GM12878 (cell line): ENCODE data around the gene DHRS12. TPM values are rescaled to one million over a fixed set of nuclear protein-coding genes. Genes with fewer than 3 reads are reported as not detected.

Source experiments
- ATAC-seq: fragments of 200-7000 bp; cut with Tn5 transposase; 3 replicates; pipeline ENCODE4 v1.9.1; 2020; ENCODE audit warnings: mild to moderate bottlenecking, moderate library complexity
- BruUV-seq: library from RNA; stranded (reverse); fragments of 400-500 nt; replicated peaks from 2 replicates; lab custom pipeline; 2021; lab: Mats Ljungman, UMichigan
- CTCF ChIA-PET: fragments of 300-600 bp; sonication (Branson Sonifier 250); formaldehyde crosslinking; extraction: SDS; loops from one replicate; lab custom pipeline; 2021; ENCODE audit warnings: inconsistent platforms; lab: Yijun Ruan, JAX
- POLR2A ChIA-PET: fragments of 350-600 bp; formaldehyde crosslinking; extraction: SDS; loops from one replicate; lab custom pipeline; 2021; ENCODE audit warnings: inconsistent platforms; lab: Charles Lee
- RAD21 ChIA-PET: fragments of 300-600 bp; sonication (Branson Sonifier 250); formaldehyde crosslinking; loops from one replicate; lab custom pipeline; 2023; ENCODE audit warnings: antibody characterized with exemption; ENCODE audit not compliant: unreplicated experiment; lab: Charles Lee
- SMC1A ChIA-PET: fragments of 300-600 bp; sonication (Branson Sonifier 250); formaldehyde crosslinking; loops from one replicate; lab custom pipeline; 2023; ENCODE audit not compliant: unreplicated experiment, uncharacterized antibody; lab: Charles Lee
- DNase-seq: peaks from one replicate; pipeline ENCODE4 v3.0.0-alpha.2; 2011; ENCODE audit warnings: low read depth, low spot score
- FAIRE-seq: peaks from 3 replicates; lab custom pipeline; 2011; peaks lifted over from hg19 to GRCh38; lab: Jason Lieb, UNC
- H2AFZ ChIP-seq: 2 replicates; pipeline ENCODE4 v1.6.0; 2011; ENCODE audit warnings: low read depth, low read length, control low read depth; ENCODE audit not compliant: control insufficient read depth
- H3K27ac ChIP-seq: 2 replicates; pipeline ENCODE4 v1.5.1; 2011; ENCODE audit warnings: control low read depth; ENCODE audit not compliant: control insufficient read depth, insufficient read depth
- H3K27me3 ChIP-seq, 2 experiments: replicated peaks in 1 of 2; 2 replicates each; pipeline versions ENCODE4 v1.6.0 to v1.6.1; 2011; ENCODE audit warnings: low read length in 1 of 2; ENCODE audit not compliant: control insufficient read depth in 2 of 2, insufficient read depth in 2 of 2
- H3K36me3 ChIP-seq, 2 experiments: 2 replicates each; pipeline ENCODE4 v1.5.1; 2011; ENCODE audit warnings: low read length in 1 of 2; ENCODE audit not compliant: control insufficient read depth in 2 of 2, insufficient read depth in 2 of 2
- H3K4me1 ChIP-seq: 2 replicates; pipeline ENCODE4 v1.6.1; 2011; ENCODE audit warnings: mild to moderate bottlenecking, low read length, moderate library complexity, mixed read lengths; ENCODE audit not compliant: control insufficient read depth, insufficient read depth
- H3K4me2 ChIP-seq: 2 replicates; pipeline ENCODE4 v1.6.0; 2011; ENCODE audit warnings: control low read depth; ENCODE audit not compliant: control insufficient read depth, insufficient read depth
- H3K4me3 ChIP-seq: fragments of 200-600 bp; sonication (generic); 2 replicates; pipeline ENCODE4 v1.5.1; 2016
- H3K79me2 ChIP-seq: 2 replicates; pipeline ENCODE4 v1.6.0; 2011; ENCODE audit warnings: low read length; ENCODE audit not compliant: control insufficient read depth, insufficient read depth
- H3K9ac ChIP-seq: 2 replicates; pipeline ENCODE4 v1.8.0; 2011; ENCODE audit warnings: low read length, control low read depth, mixed read lengths; ENCODE audit not compliant: control insufficient read depth, insufficient read depth
- H3K9me3 ChIP-seq: replicated peaks from 3 replicates; pipeline ENCODE4 v1.5.1; 2011; ENCODE audit warnings: mild to moderate bottlenecking, low read length; ENCODE audit not compliant: control insufficient read depth, insufficient read depth
- H4K20me1 ChIP-seq: 2 replicates; pipeline ENCODE4 v1.6.0; 2011; ENCODE audit not compliant: control insufficient read depth, insufficient read depth
- BCL3 ChIP-seq: IDR thresholded peaks from 2 replicates; pipeline ENCODE4 v1.6.1; 2011; ENCODE audit warnings: borderline replicate concordance, low read depth, mild to moderate bottlenecking, moderate library complexity, low read length; ENCODE audit not compliant: insufficient read depth, poor library complexity, severe bottlenecking
- E2F4 ChIP-seq: IDR thresholded peaks from 2 replicates; pipeline ENCODE4 v1.6.1; 2012; ENCODE audit warnings: low read depth, low read length, improper control_type of control experiment
- MEF2B ChIP-seq: fragments of 450-650 bp; IDR thresholded peaks from 2 replicates; pipeline ENCODE4 v1.6.1; 2018; ENCODE audit warnings: mild to moderate bottlenecking, moderate library complexity; ENCODE audit not compliant: partially characterized antibody, poor library complexity, severe bottlenecking
- PAX8 ChIP-seq: fragments of 450-650 bp; IDR thresholded peaks from 2 replicates; pipeline ENCODE4 v1.6.1; 2017; ENCODE audit warnings: mild to moderate bottlenecking, moderate library complexity
- POLR2A ChIP-seq: IDR thresholded peaks from 2 replicates; pipeline ENCODE4 v1.6.1; 2011; ENCODE audit warnings: low read depth, mild to moderate bottlenecking, low read length
- ZNF687 ChIP-seq: fragments of 450-650 bp; IDR thresholded peaks from 2 replicates; pipeline ENCODE4 v1.6.1; 2017; ENCODE audit warnings: mild to moderate bottlenecking, moderate library complexity
- WGBS: methylation state at CpG from one replicate; pipeline ENCODE4 v1.1.6; 2016; ENCODE audit warnings: low lambda C conversion rate; ENCODE audit not compliant: insufficient replicate concordance, insufficient coverage; ENCODE audit errors: missing lambda C conversion rate; 5-methylcytosine and 5-hydroxymethylcytosine counted together
- in situ Hi-C: fragments of 300-500 bp; cut with MboI; formaldehyde crosslinking; loops from 9 replicates; pipeline ENCODE4 v1.14.3; 2018; ENCODE audit warnings: mixed read lengths
- intact Hi-C: fragments of 100-400 bp; cut with micrococcal nuclease; formaldehyde crosslinking; loops from one replicate; pipeline ENCODE4 v1.14.2; 2022; ENCODE audit not compliant: unreplicated experiment
- polyA plus RNA-seq, 11 experiments: library from polyadenylated mRNA; depleted of rRNA in 4 of 11; unstranded in 6 of 11; stranded (reverse) in 5 of 11; fragments of >200 nt; fragmentation: Nextera tagmentation in 4 of 11; fragmentation: Illumina TruSeq in 1 of 11; extraction: Ambion mirVana in 4 of 11; extraction: Trizol in 1 of 11; gene quantifications; 1 replicate in 1 of 11; 2 replicates in 10 of 11; pipeline versions ENCODE4 v1.2.1 to v1.2.3, GENCODE V29; 2011 to 2016; ENCODE audit warnings: inconsistent platforms in 2 of 11, missing spikeins in 2 of 11, low read depth in 1 of 11
- total RNA-seq, 4 experiments: library from RNA; depleted of rRNA in 3 of 4; stranded (reverse); fragments of >200 nt in 3 of 4; fragmentation: Illumina TruSeq in 1 of 4; extraction: Trizol in 1 of 4; gene quantifications; 2 replicates each; pipeline versions ENCODE4 v1.2.1 to v1.2.3, GENCODE V29; 2013 to 2021

DHRS12 gene
- total and polyA plus RNA-seq, 10 of the 15 experiments (the other 5 are each of a cell fraction or from before 2014, with no cell fraction given) = 2.9 to 11.3 (median 8.2) TPM

GRCh38 chr13:51768976-51769375 is 35.0 kb downstream of the DHRS12 start:
- Histone ChIP-seq H3K79me2 (no peaks in the 10 kb centered on the region), H3K27ac (no peak overlapping the region), H3K4me3 (no peak overlapping the region), H3K9me3 (no peaks in the 10 kb centered on the region), H3K4me2 (no peak overlapping the region), H4K20me1 (no peaks in the 10 kb centered on the region), H3K4me1 (peaks cover 14% of the 10 kb centered on the region), H3K9ac (no peak overlapping the region), H3K27me3 (no peaks in the 10 kb centered on the region), H2AFZ (no peak overlapping the region), H3K36me3 (no peaks in the 10 kb centered on the region)
- FAIRE-seq = no peak
- no peak for ATAC-seq
- in situ Hi-C loops (no loop called here), intact Hi-C loops (no loop called here)
- POLR2A ChIA-PET = no interaction called here
- DNase-seq = no peak
- RAD21 ChIA-PET = no interaction called here
- CTCF ChIA-PET = no interaction called here
- BruUV-seq = no TSS peak
- TF ChIP-seq BCL3 (no peak), POLR2A (peak; percentile 26; the same call in 1 of the 2 replicates), PAX8 (no peak), ZNF687 (no peak), E2F4 (no peak), MEF2B (no peak)
- SMC1A ChIA-PET = no interaction called here
- WGBS = 92% methylated on average over 19 of the region's 19 CpGs
